ENCODE results near the gene GABPB2.

GRCh38 chr1:151128800-151129199 lies 58.2 kb downstream of the GABPB2 start:
- TF ChIP-seq, protein P1, sequence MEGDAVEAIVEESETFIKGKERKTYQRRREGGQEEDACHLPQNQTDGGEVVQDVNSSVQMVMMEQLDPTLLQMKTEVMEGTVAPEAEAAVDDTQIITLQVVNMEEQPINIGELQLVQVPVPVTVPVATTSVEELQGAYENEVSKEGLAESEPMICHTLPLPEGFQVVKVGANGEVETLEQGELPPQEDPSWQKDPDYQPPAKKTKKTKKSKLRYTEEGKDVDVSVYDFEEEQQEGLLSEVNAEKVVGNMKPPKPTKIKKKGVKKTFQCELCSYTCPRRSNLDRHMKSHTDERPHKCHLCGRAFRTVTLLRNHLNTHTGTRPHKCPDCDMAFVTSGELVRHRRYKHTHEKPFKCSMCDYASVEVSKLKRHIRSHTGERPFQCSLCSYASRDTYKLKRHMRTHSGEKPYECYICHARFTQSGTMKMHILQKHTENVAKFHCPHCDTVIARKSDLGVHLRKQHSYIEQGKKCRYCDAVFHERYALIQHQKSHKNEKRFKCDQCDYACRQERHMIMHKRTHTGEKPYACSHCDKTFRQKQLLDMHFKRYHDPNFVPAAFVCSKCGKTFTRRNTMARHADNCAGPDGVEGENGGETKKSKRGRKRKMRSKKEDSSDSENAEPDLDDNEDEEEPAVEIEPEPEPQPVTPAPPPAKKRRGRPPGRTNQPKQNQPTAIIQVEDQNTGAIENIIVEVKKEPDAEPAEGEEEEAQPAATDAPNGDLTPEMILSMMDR (IDR thresholded peaks at IDR 0.05; ENCODE audit: poor library complexity): no peak
- no peak for TF ChIP-seq EZH2phosphoT487 (IDR thresholded peaks at IDR 0.05; ENCODE audit: low read depth, severe bottlenecking, unreplicated experiment)
- TF ChIP-seq EZH2 (IDR thresholded peaks at IDR 0.05; ENCODE audit: borderline replicate concordance): no peak

All from hepatocyte (in vitro differentiated cells).